GM19468 (cell line): ENCODE measurements around the gene ZCCHC14.

Experiments
- ATAC-seq: cut with Tn5 transposase; IDR thresholded peaks from one replicate; pipeline ENCODE4 v1.9.1; 2021; ENCODE audit warnings: mild to moderate bottlenecking, moderate library complexity, moderate number of reproducible peaks; ENCODE audit not compliant: unreplicated experiment; ENCODE audit errors: extremely low read depth

ZCCHC14 gene

GRCh38 chr16:87438611-87438985, 54.2 kb downstream of the ZCCHC14 start:
- ATAC-seq = no peak

GRCh38 chr16:87437911-87438610, 54.8 kb downstream of the ZCCHC14 start:
- ATAC-seq = no peak

- ATAC-seq = no peak
Observed at GRCh38 chr16:87437327-87437726, 55.5 kb downstream of the ZCCHC14 start.

GRCh38 chr16:87436225-87437172, 56.3 kb downstream of the ZCCHC14 start:
- no peak for ATAC-seq

- ATAC-seq = no peak
Observed at GRCh38 chr16:87435372-87436224, 57.2 kb downstream of the ZCCHC14 start.

GRCh38 chr16:87434146-87434667, 58.6 kb downstream of the ZCCHC14 start:
- no peak for ATAC-seq

- ATAC-seq = no peak
Observed at GRCh38 chr16:87432330-87432915, 60.4 kb downstream of the ZCCHC14 start.

GRCh38 chr16:87431926-87432325, 60.9 kb downstream of the ZCCHC14 start:
- no peak for ATAC-seq

GRCh38 chr16:87426423-87427215, 66.2 kb downstream of the ZCCHC14 start:
- ATAC-seq = no peak

- ATAC-seq = no peak
Observed at GRCh38 chr16:87425941-87426340, 66.9 kb downstream of the ZCCHC14 start.

GRCh38 chr16:87424266-87424665, 68.6 kb downstream of the ZCCHC14 start:
- ATAC-seq = no peak

GRCh38 chr16:87423429-87423828, 69.4 kb downstream of the ZCCHC14 start:
- ATAC-seq = no peak

- no peak for ATAC-seq
Observed at GRCh38 chr16:87422106-87422505, 70.7 kb downstream of the ZCCHC14 start.

GRCh38 chr16:87421003-87421912, 71.6 kb downstream of the ZCCHC14 start:
- ATAC-seq = no peak

GRCh38 chr16:87420026-87421002, 72.5 kb downstream of the ZCCHC14 start:
- ATAC-seq = no peak

GRCh38 chr16:87418644-87419043, 74.2 kb downstream of the ZCCHC14 start:
- no peak for ATAC-seq

- no peak for ATAC-seq
Observed at GRCh38 chr16:87418216-87418615, 74.6 kb downstream of the ZCCHC14 start.
